ENCODE measurements around the gene SLC4A2. TPM values are rescaled to one million over a fixed set of nuclear protein-coding genes. Genes with fewer than 3 reads are reported as not detected.
A peak's percentile ranks its signal among the peaks of the same experiment; 100 is the strongest.

Gene SLC4A2
- total RNA-seq, 1 experiment from 2014 or later = 164 TPM

DNA sequence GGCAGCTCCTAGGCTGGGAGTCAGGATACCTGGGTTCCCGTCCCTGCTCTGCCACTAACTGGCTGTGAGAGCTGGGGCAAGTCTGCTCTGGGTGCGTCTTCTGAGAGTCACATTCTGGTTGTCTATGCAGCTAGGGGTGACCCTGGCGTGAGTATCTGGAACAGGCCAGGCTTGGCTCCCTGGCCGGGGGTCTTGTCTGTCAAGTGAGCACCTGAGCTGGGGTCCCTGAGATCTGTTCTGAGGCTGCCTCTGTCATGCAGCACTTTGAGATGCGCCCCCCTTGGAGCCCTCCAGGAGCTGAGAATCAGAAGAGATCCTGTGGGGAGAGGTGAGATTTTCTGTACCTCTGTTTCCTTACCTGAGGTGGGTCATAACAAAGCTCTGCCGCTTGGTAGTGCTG, 34.4 kb downstream of the SLC4A2 start (continued):
- TF ChIP-seq, protein P1, sequence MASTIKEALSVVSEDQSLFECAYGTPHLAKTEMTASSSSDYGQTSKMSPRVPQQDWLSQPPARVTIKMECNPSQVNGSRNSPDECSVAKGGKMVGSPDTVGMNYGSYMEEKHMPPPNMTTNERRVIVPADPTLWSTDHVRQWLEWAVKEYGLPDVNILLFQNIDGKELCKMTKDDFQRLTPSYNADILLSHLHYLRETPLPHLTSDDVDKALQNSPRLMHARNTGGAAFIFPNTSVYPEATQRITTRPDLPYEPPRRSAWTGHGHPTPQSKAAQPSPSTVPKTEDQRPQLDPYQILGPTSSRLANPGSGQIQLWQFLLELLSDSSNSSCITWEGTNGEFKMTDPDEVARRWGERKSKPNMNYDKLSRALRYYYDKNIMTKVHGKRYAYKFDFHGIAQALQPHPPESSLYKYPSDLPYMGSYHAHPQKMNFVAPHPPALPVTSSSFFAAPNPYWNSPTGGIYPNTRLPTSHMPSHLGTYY (CRISPR knock-in tag; IDR thresholded peaks at IDR 0.05) = no peak
- TF ChIP-seq TP53 (CRISPR knock-in tag; IDR thresholded peaks at IDR 0.05) = no peak
- TF ChIP-seq SMAD3 (CRISPR knock-in tag; IDR thresholded peaks at IDR 0.05; ENCODE audit: borderline replicate concordance) = no peak
- TF ChIP-seq ZNF219 (CRISPR knock-in tag; IDR thresholded peaks at IDR 0.05; ENCODE audit: borderline replicate concordance) = no peak
- TF ChIP-seq NR1H2 (CRISPR knock-in tag; IDR thresholded peaks at IDR 0.05) = no peak
- TF ChIP-seq CREM (CRISPR knock-in tag; IDR thresholded peaks at IDR 0.05) = no peak
- TF ChIP-seq, protein P2, sequence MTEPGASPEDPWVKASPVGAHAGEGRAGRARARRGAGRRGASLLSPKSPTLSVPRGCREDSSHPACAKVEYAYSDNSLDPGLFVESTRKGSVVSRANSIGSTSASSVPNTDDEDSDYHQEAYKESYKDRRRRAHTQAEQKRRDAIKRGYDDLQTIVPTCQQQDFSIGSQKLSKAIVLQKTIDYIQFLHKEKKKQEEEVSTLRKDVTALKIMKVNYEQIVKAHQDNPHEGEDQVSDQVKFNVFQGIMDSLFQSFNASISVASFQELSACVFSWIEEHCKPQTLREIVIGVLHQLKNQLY (CRISPR knock-in tag; IDR thresholded peaks at IDR 0.05) = no peak
- TF ChIP-seq, protein P3, sequence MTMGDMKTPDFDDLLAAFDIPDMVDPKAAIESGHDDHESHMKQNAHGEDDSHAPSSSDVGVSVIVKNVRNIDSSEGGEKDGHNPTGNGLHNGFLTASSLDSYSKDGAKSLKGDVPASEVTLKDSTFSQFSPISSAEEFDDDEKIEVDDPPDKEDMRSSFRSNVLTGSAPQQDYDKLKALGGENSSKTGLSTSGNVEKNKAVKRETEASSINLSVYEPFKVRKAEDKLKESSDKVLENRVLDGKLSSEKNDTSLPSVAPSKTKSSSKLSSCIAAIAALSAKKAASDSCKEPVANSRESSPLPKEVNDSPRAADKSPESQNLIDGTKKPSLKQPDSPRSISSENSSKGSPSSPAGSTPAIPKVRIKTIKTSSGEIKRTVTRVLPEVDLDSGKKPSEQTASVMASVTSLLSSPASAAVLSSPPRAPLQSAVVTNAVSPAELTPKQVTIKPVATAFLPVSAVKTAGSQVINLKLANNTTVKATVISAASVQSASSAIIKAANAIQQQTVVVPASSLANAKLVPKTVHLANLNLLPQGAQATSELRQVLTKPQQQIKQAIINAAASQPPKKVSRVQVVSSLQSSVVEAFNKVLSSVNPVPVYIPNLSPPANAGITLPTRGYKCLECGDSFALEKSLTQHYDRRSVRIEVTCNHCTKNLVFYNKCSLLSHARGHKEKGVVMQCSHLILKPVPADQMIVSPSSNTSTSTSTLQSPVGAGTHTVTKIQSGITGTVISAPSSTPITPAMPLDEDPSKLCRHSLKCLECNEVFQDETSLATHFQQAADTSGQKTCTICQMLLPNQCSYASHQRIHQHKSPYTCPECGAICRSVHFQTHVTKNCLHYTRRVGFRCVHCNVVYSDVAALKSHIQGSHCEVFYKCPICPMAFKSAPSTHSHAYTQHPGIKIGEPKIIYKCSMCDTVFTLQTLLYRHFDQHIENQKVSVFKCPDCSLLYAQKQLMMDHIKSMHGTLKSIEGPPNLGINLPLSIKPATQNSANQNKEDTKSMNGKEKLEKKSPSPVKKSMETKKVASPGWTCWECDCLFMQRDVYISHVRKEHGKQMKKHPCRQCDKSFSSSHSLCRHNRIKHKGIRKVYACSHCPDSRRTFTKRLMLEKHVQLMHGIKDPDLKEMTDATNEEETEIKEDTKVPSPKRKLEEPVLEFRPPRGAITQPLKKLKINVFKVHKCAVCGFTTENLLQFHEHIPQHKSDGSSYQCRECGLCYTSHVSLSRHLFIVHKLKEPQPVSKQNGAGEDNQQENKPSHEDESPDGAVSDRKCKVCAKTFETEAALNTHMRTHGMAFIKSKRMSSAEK (CRISPR knock-in tag; IDR thresholded peaks at IDR 0.05; ENCODE audit: borderline replicate concordance) = no peak
- no peak for TF ChIP-seq NR3C1 (CRISPR knock-in tag; conservative IDR thresholded peaks at IDR 0.05; ENCODE audit: low read depth)
- TF ChIP-seq ELF4 (CRISPR knock-in tag; IDR thresholded peaks at IDR 0.05; ENCODE audit: low read depth) = no peak

DNA sequence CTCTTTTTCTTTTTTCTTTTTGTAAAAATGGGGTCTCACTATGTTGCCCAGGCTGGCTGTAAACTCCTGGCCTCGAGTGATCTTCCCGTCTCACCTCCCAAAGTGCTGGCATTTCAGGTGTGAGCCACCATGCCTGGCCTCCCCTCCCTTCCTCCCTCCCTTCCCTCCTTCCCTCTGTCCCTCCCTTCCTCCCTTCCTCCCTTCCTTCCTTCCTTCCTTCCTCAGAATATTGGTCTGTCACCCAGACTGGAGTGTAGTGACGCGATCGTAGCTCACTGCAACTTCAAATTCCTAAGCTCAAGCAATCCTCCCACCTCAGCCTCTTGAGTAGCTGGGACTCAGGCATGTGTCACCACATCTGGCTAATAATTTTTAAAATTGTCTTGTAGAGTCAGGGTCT, 35.3 kb downstream of the SLC4A2 start:
- no peak for ATAC-seq
- no peak overlapping the region for H3K27ac Mint-ChIP-seq

DNA sequence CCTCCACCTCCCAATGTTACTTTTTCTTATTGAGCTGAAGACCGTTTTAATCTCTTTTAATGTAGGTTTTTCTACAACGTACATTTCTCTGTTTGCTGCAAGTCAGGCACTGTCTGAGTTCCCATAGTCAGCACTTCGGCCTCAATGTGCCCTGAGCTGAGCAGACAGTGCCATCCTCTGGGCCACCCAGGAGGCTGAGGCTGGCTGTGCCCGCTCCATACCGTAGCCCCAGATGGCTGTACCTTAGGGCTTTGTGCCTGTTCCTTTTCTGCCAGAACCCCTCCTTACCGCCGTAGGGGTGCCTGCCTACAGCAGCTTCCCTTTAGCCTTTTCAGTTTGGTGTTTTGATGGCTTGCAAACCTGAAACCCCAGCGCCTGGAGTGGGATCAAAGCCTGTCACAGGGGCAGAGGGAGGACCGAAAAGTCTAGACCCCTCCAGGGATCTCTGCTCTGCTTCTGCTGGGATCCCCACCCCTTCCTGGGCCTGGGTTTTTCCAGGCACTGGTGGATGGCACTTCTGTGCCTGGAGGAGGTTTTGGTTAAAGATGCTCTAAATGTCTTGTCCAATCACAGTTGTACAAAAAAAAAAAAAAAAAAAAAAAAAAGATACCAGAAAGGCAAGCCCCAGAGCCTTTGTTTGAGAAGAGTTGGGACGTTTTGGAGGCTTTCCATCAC, 35.9 kb downstream of the SLC4A2 start:
- TF ChIP-seq, protein P4, sequence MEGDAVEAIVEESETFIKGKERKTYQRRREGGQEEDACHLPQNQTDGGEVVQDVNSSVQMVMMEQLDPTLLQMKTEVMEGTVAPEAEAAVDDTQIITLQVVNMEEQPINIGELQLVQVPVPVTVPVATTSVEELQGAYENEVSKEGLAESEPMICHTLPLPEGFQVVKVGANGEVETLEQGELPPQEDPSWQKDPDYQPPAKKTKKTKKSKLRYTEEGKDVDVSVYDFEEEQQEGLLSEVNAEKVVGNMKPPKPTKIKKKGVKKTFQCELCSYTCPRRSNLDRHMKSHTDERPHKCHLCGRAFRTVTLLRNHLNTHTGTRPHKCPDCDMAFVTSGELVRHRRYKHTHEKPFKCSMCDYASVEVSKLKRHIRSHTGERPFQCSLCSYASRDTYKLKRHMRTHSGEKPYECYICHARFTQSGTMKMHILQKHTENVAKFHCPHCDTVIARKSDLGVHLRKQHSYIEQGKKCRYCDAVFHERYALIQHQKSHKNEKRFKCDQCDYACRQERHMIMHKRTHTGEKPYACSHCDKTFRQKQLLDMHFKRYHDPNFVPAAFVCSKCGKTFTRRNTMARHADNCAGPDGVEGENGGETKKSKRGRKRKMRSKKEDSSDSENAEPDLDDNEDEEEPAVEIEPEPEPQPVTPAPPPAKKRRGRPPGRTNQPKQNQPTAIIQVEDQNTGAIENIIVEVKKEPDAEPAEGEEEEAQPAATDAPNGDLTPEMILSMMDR (IDR thresholded peaks at IDR 0.05) = no peak
- TF ChIP-seq, protein P5, sequence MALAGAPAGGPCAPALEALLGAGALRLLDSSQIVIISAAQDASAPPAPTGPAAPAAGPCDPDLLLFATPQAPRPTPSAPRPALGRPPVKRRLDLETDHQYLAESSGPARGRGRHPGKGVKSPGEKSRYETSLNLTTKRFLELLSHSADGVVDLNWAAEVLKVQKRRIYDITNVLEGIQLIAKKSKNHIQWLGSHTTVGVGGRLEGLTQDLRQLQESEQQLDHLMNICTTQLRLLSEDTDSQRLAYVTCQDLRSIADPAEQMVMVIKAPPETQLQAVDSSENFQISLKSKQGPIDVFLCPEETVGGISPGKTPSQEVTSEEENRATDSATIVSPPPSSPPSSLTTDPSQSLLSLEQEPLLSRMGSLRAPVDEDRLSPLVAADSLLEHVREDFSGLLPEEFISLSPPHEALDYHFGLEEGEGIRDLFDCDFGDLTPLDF (CRISPR knock-in tag; IDR thresholded peaks at IDR 0.05) = no peak
- TF ChIP-seq RELA (CRISPR knock-in tag; IDR thresholded peaks at IDR 0.05; ENCODE audit: borderline replicate concordance) (no peak), FOXJ3 (CRISPR knock-in tag; IDR thresholded peaks at IDR 0.05; ENCODE audit: borderline replicate concordance) (no peak), NR3C1 (CRISPR knock-in tag; conservative IDR thresholded peaks at IDR 0.05; ENCODE audit: low read depth) (no peak), ZNF671 (CRISPR knock-in tag; IDR thresholded peaks at IDR 0.05) (no peak)
- ChIA-PET POLR2A (no interaction called here), CTCF (interaction anchor here (0.6 to 10.4 kb wide), 6 partner anchors 9 to 1242 kb away, joined by 3 to 118 read pairs (median 4); no protein-coding TSS in a partner anchor)
- ATAC-seq = no peak
- Mint-ChIP-seq H3K4me1 (peaks cover 25% of the 10 kb centered on the region), H3K9me3 (no peaks in the 10 kb centered on the region), H3K27me3 (ENCODE audit: low read depth) (no peaks in the 10 kb centered on the region), H3K36me3 (peaks cover 19% of the 10 kb centered on the region), H3K4me3 (no peak overlapping the region), H3K27ac (no peak overlapping the region)
- DNase-seq (ENCODE audit: low spot score) = no peak

More for the DNA sequence above, 35.3 kb downstream of the SLC4A2 start:
- DNase-seq (ENCODE audit: low spot score) = no peak
- H3K36me3 Mint-ChIP-seq = peaks cover 19% of the 10 kb centered on the region
- peaks cover under 1% of the 10 kb centered on the region; the same call in 1 of the 2 replicates for H3K27me3 Mint-ChIP-seq (ENCODE audit: low read depth)
- TF ChIP-seq ZNF121 (CRISPR knock-in tag; IDR thresholded peaks at IDR 0.05) = peak; percentile 91
- no peak for TF ChIP-seq CBFB (CRISPR knock-in tag; IDR thresholded peaks at IDR 0.05; ENCODE audit: low read depth)
- CTCF ChIA-PET = interaction anchor here (0.6 to 10.4 kb wide), 4 partner anchors 10 to 1242 kb away, joined by 3 to 118 read pairs (median 4); no protein-coding TSS in a partner anchor
- peaks cover 26% of the 10 kb centered on the region for H3K4me1 Mint-ChIP-seq
- H3K9me3 Mint-ChIP-seq = no peaks in the 10 kb centered on the region
- no peak overlapping the region for H3K4me3 Mint-ChIP-seq
- POLR2A ChIA-PET = no interaction called here
